ENCODE measurements around the gene TMEM175.

TMEM175 gene

DNA sequence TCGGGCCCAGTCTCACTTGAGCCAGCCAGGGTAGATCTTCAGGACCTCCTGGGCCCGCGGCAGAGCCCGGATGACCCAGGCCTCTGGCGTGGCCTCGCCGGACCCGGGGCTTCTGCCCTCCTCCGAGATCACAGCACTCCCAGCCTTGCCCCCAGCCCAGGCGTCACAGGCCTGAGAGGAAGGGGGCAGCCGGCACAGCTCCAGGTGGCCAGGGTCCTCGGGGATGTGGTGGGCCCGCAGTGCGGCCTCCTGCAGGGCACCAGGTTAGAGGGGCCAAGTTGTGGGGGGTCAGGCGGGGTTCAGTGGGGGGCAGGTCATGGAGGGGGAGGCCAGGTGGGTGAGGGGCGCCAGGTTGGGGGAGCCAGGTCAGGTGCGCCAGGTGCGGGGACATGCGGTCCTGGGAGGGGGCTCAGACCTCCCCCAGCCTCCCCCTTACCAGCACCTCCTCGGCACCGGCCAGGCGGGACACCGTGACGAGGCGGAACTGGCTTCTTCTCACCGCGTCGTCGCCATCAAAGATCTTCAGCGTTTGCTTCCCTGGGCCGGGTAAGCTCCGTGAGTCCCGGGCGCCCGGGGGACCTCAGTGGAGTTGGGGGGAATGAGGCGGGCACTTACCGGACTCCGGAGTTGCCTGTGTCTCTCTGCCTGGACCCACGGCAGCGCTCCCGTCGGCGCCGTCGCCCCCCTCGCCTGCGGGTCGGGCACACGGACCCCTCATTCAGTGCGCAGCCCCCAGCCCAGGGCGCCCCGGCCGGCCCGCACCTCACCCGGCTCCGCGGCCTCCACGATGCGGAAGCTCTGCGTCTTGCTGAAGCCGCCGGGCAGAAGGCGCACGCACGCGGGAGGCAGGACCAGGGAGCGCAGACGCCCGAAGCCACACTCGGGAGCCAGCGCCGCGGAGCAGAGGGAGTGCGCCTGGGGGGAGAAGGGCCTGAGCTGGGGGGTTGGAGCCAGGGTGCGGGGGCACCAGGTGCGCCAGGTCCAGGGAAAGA is 35.1 kb downstream of the TMEM175 start:
- peaks cover 0 to 10% of the 10 kb centered on the region in 2 donors for H3K36me3 ChIP-seq (ENCODE audit: control insufficient read depth in 2 of 2, insufficient read depth in 2 of 2, low read length in 2 of 2)
- H3K27me3 ChIP-seq (ENCODE audit: control insufficient read depth in 1 of 2, insufficient read depth in 2 of 2, low read length in 2 of 2), result peaks cover 0 to 8% of the 10 kb centered on the region in 2 donors
- H3K27ac ChIP-seq (ENCODE audit: low read length), result no peak overlapping the region
- H3K4me1 ChIP-seq (ENCODE audit: control insufficient read depth, insufficient read depth, low read length), result peaks cover 25% of the 10 kb centered on the region
- H3K4me3 ChIP-seq (ENCODE audit: low read length in 2 of 2), result peak overlapping the region in 1 of 2 donors; percentile 40
- H3K9ac ChIP-seq (ENCODE audit: low read length in 2 of 2), result no peak overlapping the region
- no peaks in the 10 kb centered on the region for H3K9me3 ChIP-seq (ENCODE audit: control insufficient read depth in 2 of 2, low read length in 2 of 2)

DNA sequence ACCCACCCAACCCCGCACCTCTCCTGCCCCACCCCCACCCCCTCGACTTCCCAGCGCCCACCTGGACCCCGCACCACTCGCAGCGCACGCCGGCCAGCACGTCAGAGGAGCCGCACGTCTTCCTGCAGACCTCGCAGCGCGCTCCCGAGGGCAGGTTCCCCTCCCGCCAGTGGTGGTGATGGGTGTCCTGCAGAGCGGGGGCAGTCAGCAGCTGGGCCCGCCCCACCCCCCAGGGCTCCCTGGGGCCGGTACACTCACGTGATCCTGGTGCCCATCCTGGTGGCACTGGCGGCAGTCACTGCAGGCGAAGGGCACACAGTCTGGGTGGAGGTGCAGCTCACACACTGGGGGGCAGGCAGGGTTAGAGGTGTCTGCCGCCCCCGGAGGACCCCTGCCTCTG is 36.0 kb downstream of the TMEM175 start:
- Histone ChIP-seq H3K4me1 (ENCODE audit: control insufficient read depth, insufficient read depth, low read length) (peaks cover 32% of the 10 kb centered on the region), H3K9me3 (ENCODE audit: control insufficient read depth in 2 of 2, low read length in 2 of 2) (no peaks in the 10 kb centered on the region), H3K27ac (ENCODE audit: low read length) (no peak overlapping the region), H3K27me3 (ENCODE audit: control insufficient read depth in 1 of 2, insufficient read depth in 2 of 2, low read length in 2 of 2) (peaks cover 0 to 8% of the 10 kb centered on the region in 2 donors), H3K36me3 (ENCODE audit: control insufficient read depth in 2 of 2, insufficient read depth in 2 of 2, low read length in 2 of 2) (peaks cover 0 to 10% of the 10 kb centered on the region in 2 donors), H3K4me3 (ENCODE audit: low read length in 2 of 2) (no peak overlapping the region), H3K9ac (ENCODE audit: low read length in 2 of 2) (no peak overlapping the region)

DNA sequence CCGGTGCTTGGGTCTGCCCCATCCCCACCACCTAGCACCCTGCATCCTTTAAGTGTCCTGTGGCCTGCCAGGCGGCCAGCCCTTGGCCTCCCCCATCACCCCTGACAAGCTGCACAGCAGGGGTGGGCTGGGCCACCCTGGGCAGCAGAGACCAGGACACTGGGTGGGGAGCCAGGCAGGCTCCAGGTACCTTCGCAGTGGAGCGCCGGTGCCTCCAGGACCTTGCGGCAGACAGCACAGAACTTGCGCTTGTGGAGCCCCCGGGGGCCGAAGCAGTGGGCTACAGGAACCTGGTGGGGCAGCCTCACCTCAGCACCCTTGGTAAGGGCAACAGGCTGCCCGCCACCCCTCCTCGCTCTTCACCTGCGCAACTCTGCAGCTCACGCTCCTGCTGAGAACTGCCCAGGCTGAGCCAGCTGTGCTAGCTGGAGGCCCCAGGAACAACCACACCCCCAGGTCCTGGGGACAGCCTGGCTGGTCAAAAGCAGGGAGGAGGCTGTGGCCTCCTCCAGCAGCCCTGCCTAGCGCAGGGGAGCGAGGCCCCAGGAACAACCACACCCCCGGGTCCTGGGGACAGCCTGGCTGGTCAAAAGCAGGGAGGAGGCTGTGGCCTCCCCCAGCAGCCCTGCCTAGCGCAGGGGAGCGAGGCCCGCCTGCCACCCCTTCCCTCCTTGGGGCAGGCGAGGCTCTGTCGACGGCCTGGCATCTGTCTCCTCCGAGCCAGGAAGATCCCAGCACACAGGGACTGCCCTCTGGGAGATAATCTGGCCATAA is 36.5 kb downstream of the TMEM175 start:
- H3K9me3 ChIP-seq (ENCODE audit: control insufficient read depth in 2 of 2, low read length in 2 of 2), result no peaks in the 10 kb centered on the region
- peaks cover 0 to 8% of the 10 kb centered on the region in 2 donors for H3K27me3 ChIP-seq (ENCODE audit: control insufficient read depth in 1 of 2, insufficient read depth in 2 of 2, low read length in 2 of 2)
- no peak overlapping the region for H3K27ac ChIP-seq (ENCODE audit: low read length)
- H3K36me3 ChIP-seq (ENCODE audit: control insufficient read depth in 2 of 2, insufficient read depth in 2 of 2, low read length in 2 of 2), result peaks cover 0 to 10% of the 10 kb centered on the region in 2 donors
- H3K4me3 ChIP-seq (ENCODE audit: low read length in 2 of 2), result no peak overlapping the region
- no peak overlapping the region for H3K9ac ChIP-seq (ENCODE audit: low read length in 2 of 2)
- peaks cover 35% of the 10 kb centered on the region for H3K4me1 ChIP-seq (ENCODE audit: control insufficient read depth, insufficient read depth, low read length)

DNA sequence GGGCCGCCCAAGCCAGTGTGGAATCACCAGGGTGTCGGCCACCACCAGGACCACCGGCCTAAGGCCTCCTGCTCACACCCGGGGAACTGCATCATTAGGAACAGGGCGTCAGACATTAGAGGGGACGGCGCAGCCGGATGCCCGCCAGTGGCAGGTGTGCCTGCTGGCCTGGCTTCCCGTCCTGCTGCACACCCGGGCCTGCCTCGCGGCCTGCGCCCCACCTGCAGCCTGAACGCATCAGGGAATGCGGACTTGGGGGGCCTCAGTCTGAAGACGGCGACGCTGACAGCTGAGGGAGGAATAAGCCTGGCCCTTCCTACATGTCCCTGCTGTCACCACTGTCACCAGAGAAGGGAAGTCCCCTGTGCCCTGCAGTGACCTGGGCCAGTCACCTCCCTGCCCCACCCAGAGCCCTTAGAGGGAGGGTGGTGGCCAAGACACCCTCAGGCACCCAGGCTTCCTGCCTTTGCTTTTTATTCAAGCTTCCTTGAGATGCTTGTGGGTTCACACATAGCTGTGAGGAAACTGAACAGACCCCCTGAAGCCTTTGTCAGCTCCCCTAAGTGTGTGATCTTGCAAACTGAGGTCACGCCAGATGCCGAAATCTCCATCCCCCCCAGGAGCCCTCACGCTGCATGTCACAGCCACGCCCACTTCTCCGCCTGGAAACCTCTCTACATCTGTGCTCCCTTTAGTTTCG is 37.9 kb downstream of the TMEM175 start:
- no peak overlapping the region for H3K9ac ChIP-seq (ENCODE audit: low read length in 2 of 2)
- H3K9me3 ChIP-seq (ENCODE audit: control insufficient read depth in 2 of 2, low read length in 2 of 2), result no peaks in the 10 kb centered on the region
- H3K36me3 ChIP-seq (ENCODE audit: control insufficient read depth in 2 of 2, insufficient read depth in 2 of 2, low read length in 2 of 2), result peaks cover 0 to 8% of the 10 kb centered on the region in 2 donors
- peaks cover 37% of the 10 kb centered on the region for H3K4me1 ChIP-seq (ENCODE audit: control insufficient read depth, insufficient read depth, low read length)
- no peak overlapping the region for H3K27ac ChIP-seq (ENCODE audit: low read length)
- peaks cover 0 to 8% of the 10 kb centered on the region in 2 donors for H3K27me3 ChIP-seq (ENCODE audit: control insufficient read depth in 1 of 2, insufficient read depth in 2 of 2, low read length in 2 of 2)
- H3K4me3 ChIP-seq (ENCODE audit: low read length in 2 of 2), result no peak overlapping the region

DNA sequence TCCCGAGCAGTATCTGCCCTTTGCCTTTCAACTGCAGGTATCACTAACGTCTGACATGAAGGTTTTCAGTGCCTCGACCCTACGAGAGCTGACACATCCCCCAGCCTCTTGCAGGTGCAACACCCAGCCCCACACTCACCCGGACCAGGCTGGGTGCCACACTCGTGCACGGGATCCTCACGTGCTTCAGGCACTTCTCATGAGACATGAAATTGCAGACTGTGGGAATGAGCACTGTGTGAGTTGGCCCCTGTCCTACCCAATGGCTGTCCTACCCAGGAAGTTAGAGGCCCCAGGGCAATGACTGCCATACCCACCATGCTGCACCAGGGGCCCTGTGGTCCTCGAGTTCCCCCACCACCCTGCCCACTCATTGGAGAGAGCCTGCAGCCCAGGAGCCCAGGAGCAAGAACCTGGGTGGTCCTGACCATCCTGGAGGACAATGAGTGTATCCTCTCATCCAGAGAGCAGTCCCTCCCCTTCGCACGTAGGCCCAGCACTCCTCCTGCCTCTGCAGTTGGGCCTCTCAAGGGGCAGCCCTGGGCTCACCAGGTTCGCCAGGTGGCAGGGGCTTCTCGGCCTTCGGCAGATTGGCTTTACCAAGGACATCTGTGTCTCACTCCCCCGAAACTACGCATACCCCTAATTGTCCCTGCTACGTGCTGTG is 38.7 kb downstream of the TMEM175 start:
- Histone ChIP-seq H3K4me1 (ENCODE audit: control insufficient read depth, insufficient read depth, low read length) (peaks cover 37% of the 10 kb centered on the region), H3K9ac (ENCODE audit: low read length in 2 of 2) (no peak overlapping the region), H3K27ac (ENCODE audit: low read length) (no peak overlapping the region)

DNA sequence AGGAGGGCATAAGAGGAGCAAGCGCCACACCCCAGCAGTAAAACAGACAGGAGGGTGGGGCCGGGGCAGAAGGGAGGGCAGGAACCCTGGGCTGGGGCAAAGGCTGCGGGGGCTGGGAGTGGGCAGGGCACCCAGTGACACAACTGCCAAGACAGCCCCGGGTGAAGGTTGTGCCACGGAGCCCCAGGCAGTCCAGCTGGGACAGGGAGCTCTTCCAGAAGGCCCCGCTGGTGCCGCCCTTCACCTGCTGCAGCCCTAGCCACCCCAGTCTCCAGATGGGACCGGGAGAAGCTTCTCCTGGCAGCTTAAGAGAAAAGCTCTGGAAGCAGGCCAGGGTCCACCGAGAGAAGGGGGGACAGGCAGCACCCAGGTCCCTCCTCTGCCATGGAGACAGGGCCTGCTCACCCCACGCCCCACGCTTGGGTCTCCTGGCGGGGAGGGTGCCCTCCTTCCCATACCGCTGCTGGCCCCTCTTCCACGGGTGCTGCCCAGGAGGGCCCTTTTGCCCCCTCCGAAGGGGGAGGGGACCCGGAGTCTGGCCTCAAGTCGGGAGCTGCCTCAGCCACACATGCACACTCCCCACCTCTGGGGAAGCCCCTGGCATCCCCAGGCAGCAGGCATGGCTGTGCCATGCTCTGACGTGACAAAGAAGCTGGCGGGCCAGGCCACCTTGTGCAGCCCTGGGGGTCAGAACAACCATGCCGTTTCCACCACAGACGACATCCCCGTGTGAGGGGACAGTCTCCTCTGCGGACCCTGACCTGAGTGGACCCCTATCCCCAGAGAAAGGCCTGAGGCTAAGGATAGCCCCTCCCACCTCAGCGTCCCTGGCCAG is 39.6 kb downstream of the TMEM175 start:
- H3K9ac ChIP-seq (ENCODE audit: low read length in 2 of 2), result peak overlapping the region; percentile 57 to 60
- H3K27ac ChIP-seq (ENCODE audit: low read length), result no peak overlapping the region
- peaks cover 37% of the 10 kb centered on the region for H3K4me1 ChIP-seq (ENCODE audit: control insufficient read depth, insufficient read depth, low read length)
- no peaks in the 10 kb centered on the region for H3K36me3 ChIP-seq (ENCODE audit: control insufficient read depth in 2 of 2, insufficient read depth in 2 of 2, low read length in 2 of 2)
- H3K4me3 ChIP-seq (ENCODE audit: low read length in 2 of 2), result peak overlapping the region; percentile 72 to 81
- H3K27me3 ChIP-seq (ENCODE audit: control insufficient read depth in 1 of 2, insufficient read depth in 2 of 2, low read length in 2 of 2), result peaks cover 0 to 8% of the 10 kb centered on the region in 2 donors
- H3K9me3 ChIP-seq (ENCODE audit: control insufficient read depth in 2 of 2, low read length in 2 of 2), result no peaks in the 10 kb centered on the region

More for the DNA sequence above, 38.7 kb downstream of the TMEM175 start:
- H3K9me3 ChIP-seq (ENCODE audit: control insufficient read depth in 2 of 2, low read length in 2 of 2), result no peaks in the 10 kb centered on the region
- no peak overlapping the region for H3K4me3 ChIP-seq (ENCODE audit: low read length in 2 of 2)
- peaks cover 0 to 8% of the 10 kb centered on the region in 2 donors for H3K27me3 ChIP-seq (ENCODE audit: control insufficient read depth in 1 of 2, insufficient read depth in 2 of 2, low read length in 2 of 2)
- H3K36me3 ChIP-seq (ENCODE audit: control insufficient read depth in 2 of 2, insufficient read depth in 2 of 2, low read length in 2 of 2), result peaks cover 0 to 3% of the 10 kb centered on the region in 2 donors

- peaks cover 0 to under 1% of the 10 kb centered on the region in 2 donors for H3K27me3 ChIP-seq (ENCODE audit: control insufficient read depth in 1 of 2, insufficient read depth in 2 of 2, low read length in 2 of 2)
- no peaks in the 10 kb centered on the region for H3K36me3 ChIP-seq (ENCODE audit: control insufficient read depth in 2 of 2, insufficient read depth in 2 of 2, low read length in 2 of 2)
- peak overlapping the region; percentile 72 to 81 for H3K4me3 ChIP-seq (ENCODE audit: low read length in 2 of 2)
- peak overlapping the region; percentile 57 to 71 for H3K9ac ChIP-seq (ENCODE audit: low read length in 2 of 2)
- H3K4me1 ChIP-seq (ENCODE audit: control insufficient read depth, insufficient read depth, low read length), result peaks cover 32% of the 10 kb centered on the region
- H3K9me3 ChIP-seq (ENCODE audit: control insufficient read depth in 2 of 2, low read length in 2 of 2), result no peaks in the 10 kb centered on the region
- no peak overlapping the region for H3K27ac ChIP-seq (ENCODE audit: low read length)
Observed at GRCh38 chr4:972651-973424, 40.6 kb downstream of the TMEM175 start.

GRCh38 chr4:973431-974397 is 41.5 kb downstream of the TMEM175 start, which contains the start of gene DGKQ:
Gene DGKQ (minus strand): TSS chr4:973569. CDS start chr4:973482, 87 bp downstream.
- Histone ChIP-seq H3K27me3 (ENCODE audit: control insufficient read depth in 1 of 2, insufficient read depth in 2 of 2, low read length in 2 of 2) (no peaks in the 10 kb centered on the region), H3K36me3 (ENCODE audit: control insufficient read depth in 2 of 2, insufficient read depth in 2 of 2, low read length in 2 of 2) (no peaks in the 10 kb centered on the region), H3K4me1 (ENCODE audit: control insufficient read depth, insufficient read depth, low read length) (peaks cover 27% of the 10 kb centered on the region), H3K4me3 (ENCODE audit: low read length in 2 of 2) (peak within 1 kb of the TSS; percentile 72 to 81), H3K9me3 (ENCODE audit: control insufficient read depth in 2 of 2, low read length in 2 of 2) (no peaks in the 10 kb centered on the region), H3K9ac (ENCODE audit: low read length in 2 of 2) (peak within 1 kb of the TSS; percentile 57 to 71), H3K27ac (ENCODE audit: low read length) (no peak within 1 kb of the TSS)
